Measurements from ENCODE around the gene KCTD16.

- no peak for TF ChIP-seq CTCF (IDR thresholded peaks at IDR 0.05; ENCODE audit: low read length)
- TF ChIP-seq EZH2 (optimal IDR thresholded peaks at IDR 0.05; ENCODE audit: low read depth, low read length) = no peak
These were observed 76.5 kb downstream of the KCTD16 start for GRCh38 chr5:144247131-144247530.
